Fibroblast of skin of back (primary cell): ENCODE results near the gene RAB9A.

Source experiments
- DNase-seq: peaks from one replicate; pipeline ENCODE4 v3.0.0-alpha.2; 2013

RAB9A gene

DNA sequence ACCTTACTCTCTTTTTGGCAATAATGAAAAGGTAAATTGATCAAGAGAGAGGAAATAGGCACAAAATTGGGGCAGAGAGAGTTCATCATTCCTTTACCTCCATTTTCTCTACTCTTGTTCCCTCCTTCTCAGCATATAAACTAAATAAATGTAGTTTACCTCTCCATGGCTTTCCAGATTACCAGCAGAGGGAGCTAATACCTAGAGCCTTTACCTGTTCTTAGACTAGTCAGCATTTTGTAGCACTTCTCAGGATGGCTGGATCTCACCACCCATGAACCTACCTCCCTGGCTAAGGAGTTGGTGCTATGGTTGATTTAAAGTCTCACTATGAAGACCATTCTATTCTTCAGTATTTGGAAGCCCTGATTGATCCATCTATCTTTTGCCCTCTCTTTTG lies 61.3 kb downstream of the RAB9A start:
- peak; percentile 56 for DNase-seq

DNA sequence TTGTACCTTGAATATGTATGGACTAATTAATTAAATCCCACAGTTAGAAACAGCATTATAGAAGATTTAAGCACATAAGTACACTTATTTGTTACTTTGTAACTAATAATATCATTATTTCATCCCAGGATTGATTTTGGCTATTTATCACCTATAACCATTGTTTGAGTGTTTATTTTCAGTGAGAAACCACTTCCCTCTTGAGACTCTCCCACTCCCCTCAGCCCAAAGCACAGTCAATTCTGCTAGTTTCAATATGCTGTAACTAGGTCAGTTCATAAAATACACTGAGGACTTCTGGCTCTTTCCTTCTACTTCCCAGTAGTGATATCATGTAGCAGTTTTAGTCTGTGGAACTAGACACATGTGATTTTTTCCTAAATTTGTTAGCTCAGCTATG lies 61.9 kb downstream of the RAB9A start:
- DNase-seq: no peak

DNA sequence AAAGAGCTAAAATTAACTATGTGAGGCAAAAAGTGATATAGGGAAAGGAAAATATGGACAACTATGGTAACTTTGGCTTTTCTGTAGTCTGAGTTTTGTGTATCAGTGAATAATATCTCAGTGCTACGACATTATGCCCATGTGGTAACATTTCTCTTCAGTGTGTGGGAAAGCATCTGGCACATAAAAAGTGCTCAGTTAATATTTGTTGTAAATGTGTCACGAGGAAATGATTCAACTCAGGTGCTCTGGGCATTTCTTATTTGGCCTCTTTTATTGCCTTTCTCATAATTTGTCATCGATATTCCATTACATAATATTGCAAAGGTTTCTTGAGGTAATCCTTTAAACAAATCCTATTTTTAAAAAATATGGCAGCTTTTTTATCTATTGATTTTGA lies 63.2 kb downstream of the RAB9A start:
- no peak for DNase-seq

DNA sequence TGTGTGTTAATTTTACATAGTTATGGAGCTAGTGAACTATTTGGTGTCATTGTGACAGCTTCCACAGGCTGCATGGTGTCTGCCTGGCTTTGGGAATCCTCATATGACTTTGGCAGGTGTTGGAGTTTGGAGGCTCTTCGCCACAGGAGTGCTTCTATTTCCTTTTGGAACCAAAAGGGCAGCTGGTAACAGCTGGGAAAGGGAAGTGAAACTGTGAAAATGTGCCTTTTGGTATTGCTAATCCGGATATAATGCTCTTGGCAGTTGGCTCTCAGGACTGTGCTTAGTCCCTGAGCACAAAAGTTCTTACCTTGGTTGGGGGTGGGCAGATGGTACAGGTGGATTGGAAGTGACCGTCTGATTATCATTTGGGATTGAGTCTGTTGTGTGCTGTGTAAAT lies 63.7 kb downstream of the RAB9A start:
- DNase-seq: no peak

DNA sequence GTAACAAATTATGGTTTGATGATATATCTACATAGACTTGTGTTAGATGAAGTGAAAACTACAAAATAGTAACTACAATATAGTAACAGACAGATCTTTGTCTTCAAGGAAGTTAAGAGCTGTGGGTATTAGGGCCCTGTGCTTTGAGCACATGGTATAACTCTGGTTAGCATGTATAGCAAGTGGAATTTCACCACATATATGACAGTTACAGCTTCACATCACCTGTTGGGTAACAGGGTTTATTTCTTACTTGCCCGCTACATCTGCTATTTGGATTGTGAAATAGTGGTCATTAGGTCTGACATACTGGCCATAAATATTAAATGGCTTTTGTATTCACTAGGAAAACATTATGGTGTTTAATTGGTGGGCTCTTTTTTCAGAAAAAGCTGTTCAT lies 65.8 kb downstream of the RAB9A start:
- no peak for DNase-seq

DNA sequence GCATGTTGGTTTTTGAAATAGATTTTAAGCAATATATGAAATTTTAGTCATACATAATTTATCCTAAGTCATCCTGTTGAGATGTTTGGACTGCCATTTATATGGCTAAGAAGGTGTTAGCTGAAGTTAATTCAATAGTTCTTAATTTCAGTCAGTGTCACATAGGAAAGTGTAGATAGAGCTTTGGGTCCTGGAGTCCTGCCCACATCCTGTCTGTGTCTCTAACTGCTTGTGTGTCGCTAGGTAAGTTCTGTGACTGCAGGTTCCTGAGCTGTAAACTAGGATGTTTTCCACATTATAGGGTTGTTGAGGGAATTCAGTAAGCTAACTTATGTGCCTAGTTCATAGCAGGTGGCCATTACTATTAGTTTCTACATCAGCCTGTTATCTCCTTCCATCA lies 66.3 kb downstream of the RAB9A start:
- DNase-seq: no peak

DNA sequence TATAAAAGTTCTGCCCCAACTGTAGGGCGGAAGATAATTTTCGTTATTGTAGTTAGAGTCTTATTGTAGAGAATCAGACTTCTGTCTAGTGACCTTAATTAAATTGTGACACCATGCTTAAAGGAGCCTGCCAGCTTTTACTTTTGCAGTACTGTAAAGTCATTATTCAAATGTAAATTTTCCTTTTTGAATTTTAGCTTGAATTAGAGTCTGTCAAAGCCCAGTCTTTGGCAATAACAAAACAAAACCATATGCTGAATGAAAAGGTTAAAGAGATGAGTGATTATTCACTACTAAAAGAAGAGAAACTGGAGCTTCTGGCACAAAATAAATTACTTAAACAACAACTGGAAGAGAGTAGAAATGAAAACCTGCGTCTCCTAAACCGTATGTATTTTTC lies 67.5 kb downstream of the RAB9A start:
- DNase-seq: no peak

DNA sequence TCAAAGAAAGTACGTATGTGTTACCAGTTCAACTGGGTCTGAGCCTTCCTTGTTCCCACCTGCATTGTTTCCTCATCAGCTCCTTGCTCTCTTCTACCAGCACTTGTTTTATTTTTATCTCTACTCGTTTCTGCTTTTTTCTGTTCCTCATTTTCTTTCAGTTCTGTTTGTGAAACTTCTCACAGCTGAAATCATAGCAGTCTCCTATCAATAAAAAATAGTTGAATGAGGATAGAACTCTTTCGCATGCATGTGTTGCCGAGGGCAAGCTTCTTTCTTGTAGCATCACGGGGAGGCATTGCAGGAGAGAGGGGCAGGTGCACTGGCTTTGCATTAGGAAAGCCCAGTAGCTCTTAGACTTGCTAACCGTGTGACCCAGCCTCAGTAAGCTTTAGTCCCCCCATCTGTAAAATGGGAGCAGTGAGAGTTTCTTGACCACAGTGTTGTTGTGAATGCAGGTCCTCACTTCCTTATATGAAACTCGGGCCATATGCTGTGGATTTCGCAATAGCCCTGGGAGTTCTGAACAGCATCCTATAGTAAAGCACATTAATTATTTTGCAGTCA lies 70.3 kb downstream of the RAB9A start:
- DNase-seq: no peak
